RWPE1 (cell line): ENCODE data around the gene TMX2.
"Not testable (repeated sequence)": the region's sequence is repeated elsewhere in the genome, so short reads cannot be mapped to it uniquely, and the experiment has no call there.

Experiments
- CTCF ChIA-PET: fragments of 350-600 bp; sonication (Branson Sonifier 250); formaldehyde crosslinking; extraction: SDS; loops from one replicate; lab custom pipeline; 2021; lab: Yijun Ruan, JAX
- POLR2A ChIA-PET: fragments of 400-600 bp; formaldehyde crosslinking; extraction: SDS; loops from one replicate; lab custom pipeline; 2020; ENCODE audit warnings: antibody characterized with exemption; ENCODE audit not compliant: low non-redundant PET; lab: Yijun Ruan, JAX
- DNase-seq: peaks from one replicate; pipeline ENCODE4 v3.0.0; 2012; ENCODE audit warnings: low spot score
- H3K27ac ChIP-seq: fragments of 450-650 bp; 2 replicates; pipeline ENCODE4 v1.5.1; 2017
- CTCF ChIP-seq: fragments of 450-650 bp; conservative IDR thresholded peaks from 2 replicates; pipeline ENCODE4 v1.5.1; 2017; ENCODE audit warnings: low read depth, mild to moderate bottlenecking

Gene TMX2

GRCh38 chr11:57711414-57712255 is 758 bp upstream of the TMX2 start, which contains the start of gene MED19:
MED19 (minus strand) TSS chr11:57712215; CDS start chr11:57712179, 36 bp downstream.
- TF ChIP-seq CTCF = no peak
- CTCF ChIA-PET = no interaction called here
- peak within 1 kb of the TSS; percentile 94 for H3K27ac ChIP-seq
- peak; percentile 98 for DNase-seq
- POLR2A ChIA-PET = interaction anchor here (0.6 to 0.8 kb wide), 2 partner anchors 14 to 41 kb away, joined by 3 read pairs; no protein-coding TSS in a partner anchor

GRCh38 chr11:57713835-57714234 is 1.4 kb downstream of the TMX2 start:
- CTCF ChIA-PET = interaction anchor here (0.6 to 0.7 kb wide), 2 partner anchors 346 to 848 kb away, joined by 3 read pairs; no protein-coding TSS in a partner anchor
- TF ChIP-seq CTCF = no peak
- POLR2A ChIA-PET = interaction anchor here (0.7 kb wide), 1 partner anchor 28 kb away, joined by 3 read pairs; the partner anchor contains the start of gene SELENOH
- no peak for DNase-seq
- H3K27ac ChIP-seq = no peak overlapping the region

GRCh38 chr11:57716726-57717125 is 4.3 kb downstream of the TMX2 start:
- DNase-seq, CTCF ChIA-PET, H3K27ac ChIP-seq, POLR2A ChIA-PET: not testable (repeated sequence)

- no peak for TF ChIP-seq CTCF
- POLR2A ChIA-PET = interaction anchor here (0.6 kb wide), 1 partner anchor 15 kb away, joined by 3 read pairs; no protein-coding TSS in a partner anchor
- no peak overlapping the region for H3K27ac ChIP-seq
- DNase-seq = peak; percentile 18
- CTCF ChIA-PET = interaction anchor here (0.7 kb wide), 1 partner anchor 8 kb away, joined by 4 read pairs; no protein-coding TSS in a partner anchor
Measured at GRCh38 chr11:57727185-57727584, 14.8 kb downstream of the TMX2 start.

- ChIA-PET POLR2A (no interaction called here), CTCF (no interaction called here)
- no peak for DNase-seq
- no peak for TF ChIP-seq CTCF
- H3K27ac ChIP-seq = no peak overlapping the region
Measured at GRCh38 chr11:57728829-57729228, 16.4 kb downstream of the TMX2 start.

- no peak overlapping the region for H3K27ac ChIP-seq
- POLR2A ChIA-PET = no interaction called here
- TF ChIP-seq CTCF = no peak
- DNase-seq = no peak
- CTCF ChIA-PET = no interaction called here
Measured at GRCh38 chr11:57729479-57729878, 17.1 kb downstream of the TMX2 start.
